HCT116 (cell line): ENCODE results near the gene P4HB. TPM values are rescaled to one million over a fixed set of nuclear protein-coding genes. Genes with fewer than 3 reads are reported as not detected.
A peak's percentile ranks its signal among the peaks of the same experiment; 100 is the strongest.

Experiments used
- ATAC-seq: fragments of 200-7000 bp; cut with Tn5 transposase; 2 replicates; pipeline ENCODE4 v1.9.1; 2020; ENCODE audit warnings: mild to moderate bottlenecking, moderate library complexity
- BruUV-seq: library from RNA; stranded (reverse); fragments of 400-500 nt; replicated peaks from 2 replicates; lab custom pipeline; 2021; lab: Mats Ljungman, UMichigan
- CTCF ChIA-PET: fragments of 300-600 bp; sonication (Branson Sonifier 250); formaldehyde crosslinking; loops from one replicate; lab custom pipeline; 2021; ENCODE audit warnings: antibody characterized with exemption; lab: Charles Lee
- POLR2A ChIA-PET: fragments of 300-600, 350-600 bp; sonication (Branson Sonifier 250); formaldehyde crosslinking; loops from one replicate; lab custom pipeline; 2021; ENCODE audit warnings: antibody characterized with exemption; lab: Charles Lee
- RAD21 ChIA-PET, 2 experiments: fragments of 300-600 bp; sonication (Branson Sonifier 250); formaldehyde crosslinking; loops; one replicate each; lab custom pipeline; 2023; ENCODE audit warnings: low total read pairs in 2 of 2; ENCODE audit not compliant: uncharacterized antibody in 2 of 2, unreplicated experiment in 2 of 2, low non-redundant PET in 1 of 2; lab: Charles Lee
- DNase-seq: peaks from one replicate; pipeline ENCODE4 v3.0.0-alpha.2; 2010; ENCODE audit warnings: low read depth, low spot score
- H2AFZ ChIP-seq: fragments of 200-600 bp; shearing (Covaris generic), sonication (generic); 2 replicates; pipeline ENCODE4 v1.6.1; 2017; ENCODE audit warnings: low read depth, mixed run types, mixed read lengths, antibody characterized with exemption, low read length; ENCODE audit not compliant: poor library complexity, severe bottlenecking
- H3K27ac ChIP-seq: 2 replicates; pipeline ENCODE4 v1.5.1; 2012; ENCODE audit warnings: low read depth, low read length
- H3K27me3 ChIP-seq: fragments of 200-600 bp; sonication (generic); 2 replicates; pipeline ENCODE4 v1.6.1; 2016; ENCODE audit warnings: mixed run types, low read length, mixed read lengths; ENCODE audit not compliant: insufficient read depth
- H3K36me3 ChIP-seq, 2 experiments: fragments of 200-500 bp in 1 of 2; fragments of 200-600 bp in 1 of 2; sonication (Bioruptor generic) in 1 of 2; sonication (generic) in 1 of 2; 2 replicates each; pipeline versions ENCODE4 v1.5.1 to v1.6.1; 2014 to 2016; ENCODE audit warnings: low read length in 2 of 2, inconsistent platforms in 1 of 2, mixed read lengths in 1 of 2, mixed run types in 1 of 2; ENCODE audit not compliant: insufficient read depth in 2 of 2, control insufficient read depth in 1 of 2
- H3K4me1 ChIP-seq, 2 experiments: fragments of 200-600 bp in 1 of 2; sonication (generic) in 1 of 2; 2 replicates each; pipeline versions ENCODE4 v1.5.1 to v1.6.1; 2012 to 2017; ENCODE audit warnings: low read length in 2 of 2, inconsistent platforms in 1 of 2, mild to moderate bottlenecking in 1 of 2, mixed read lengths in 1 of 2, mixed run types in 1 of 2, moderate library complexity in 1 of 2; ENCODE audit not compliant: insufficient read depth in 2 of 2, control insufficient read depth in 1 of 2
- H3K4me2 ChIP-seq: fragments of 200-600 bp; sonication (generic); 2 replicates; pipeline ENCODE4 v1.6.1; 2017; ENCODE audit warnings: mixed run types, low read length, mixed read lengths
- H3K4me3 ChIP-seq, 2 experiments: fragments of 200-600 bp in 1 of 2; sonication (generic) in 1 of 2; replicated peaks in 1 of 2; 2 replicates each; pipeline ENCODE4 v1.5.1; 2011 to 2016; ENCODE audit warnings: low read length in 2 of 2, control low read depth in 1 of 2, low read depth in 1 of 2, mild to moderate bottlenecking in 1 of 2, mixed read lengths in 1 of 2, mixed run types in 1 of 2
- H3K79me2 ChIP-seq: fragments of 200-600 bp; sonication (generic); 2 replicates; pipeline ENCODE4 v1.6.1; 2017; ENCODE audit warnings: mild to moderate bottlenecking, mixed run types, low read length, moderate library complexity, mixed read lengths; ENCODE audit not compliant: insufficient read depth
- H3K9ac ChIP-seq: fragments of 200-600 bp; sonication (generic); 2 replicates; pipeline ENCODE4 v1.6.1; 2016; ENCODE audit warnings: low read length, mixed read lengths
- H3K9me2 ChIP-seq: fragments of 200-600 bp; sonication (generic), shearing (Covaris generic); 2 replicates; pipeline ENCODE4 v1.6.1; 2017; ENCODE audit warnings: mixed run types, mild to moderate bottlenecking, moderate library complexity; ENCODE audit not compliant: insufficient read depth
- H3K9me3 ChIP-seq, 2 experiments: fragments of 200-500 bp in 1 of 2; fragments of 200-600 bp in 1 of 2; sonication (Bioruptor generic) in 1 of 2; sonication (generic) in 1 of 2; 2 replicates each; pipeline ENCODE4 v1.6.1; 2014 to 2017; ENCODE audit warnings: low read length in 2 of 2, mixed read lengths in 2 of 2, inconsistent platforms in 1 of 2, low read depth in 1 of 2, mild to moderate bottlenecking in 1 of 2, mixed run types in 1 of 2, moderate library complexity in 1 of 2; ENCODE audit not compliant: control insufficient read depth in 1 of 2, insufficient read depth in 1 of 2
- H4K20me1 ChIP-seq: fragments of 200-600 bp; sonication (generic), shearing (Covaris generic); 2 replicates; pipeline ENCODE4 v1.6.1; 2017; ENCODE audit warnings: mixed run types, mild to moderate bottlenecking, moderate library complexity; ENCODE audit not compliant: insufficient read depth
- CEBPB ChIP-seq: IDR thresholded peaks from 2 replicates; pipeline ENCODE4 v1.6.1; 2012; ENCODE audit warnings: low read depth
- EGR1 ChIP-seq: IDR thresholded peaks from 2 replicates; pipeline ENCODE4 v1.6.1; 2012; ENCODE audit warnings: low read depth
- ELF1 ChIP-seq: IDR thresholded peaks from 2 replicates; pipeline ENCODE4 v1.6.1; 2012; ENCODE audit warnings: low read depth, borderline replicate concordance
- EZH2 ChIP-seq: fragments of 200-600 bp; sonication (generic); IDR thresholded peaks from 2 replicates; pipeline ENCODE4 v1.6.1; 2017; ENCODE audit warnings: antibody characterized with exemption, mixed run types
- EZH2phosphoT487 ChIP-seq: fragments of 200-600 bp; IDR thresholded peaks from 2 replicates; pipeline ENCODE4 v1.6.1; 2018; ENCODE audit warnings: antibody characterized with exemption, borderline replicate concordance
- FOSL1 ChIP-seq: IDR thresholded peaks from 2 replicates; pipeline ENCODE4 v1.6.1; 2012; ENCODE audit warnings: low read depth
- JUND ChIP-seq: IDR thresholded peaks from 2 replicates; pipeline ENCODE4 v1.6.1; 2012
- POLR2A ChIP-seq: IDR thresholded peaks from 2 replicates; pipeline ENCODE4 v1.7.0; 2011; ENCODE audit warnings: borderline replicate concordance; ENCODE audit not compliant: insufficient read depth, insufficient read length; ENCODE audit errors: extremely low read depth
- POLR2AphosphoS5 ChIP-seq: IDR thresholded peaks from 2 replicates; pipeline ENCODE4 v1.6.1; 2011; ENCODE audit warnings: mild to moderate bottlenecking, low read depth, low read length, moderate library complexity
- SIN3A ChIP-seq: IDR thresholded peaks from 2 replicates; pipeline ENCODE4 v1.6.1; 2012; ENCODE audit warnings: low read depth
- SP1 ChIP-seq: IDR thresholded peaks from 2 replicates; pipeline ENCODE4 v1.6.1; 2012; ENCODE audit warnings: low read depth
- YY1 ChIP-seq: IDR thresholded peaks from 2 replicates; pipeline ENCODE4 v1.6.1; 2011; ENCODE audit warnings: low read length, low read depth, moderate library complexity, mild to moderate bottlenecking; ENCODE audit not compliant: insufficient replicate concordance; ENCODE audit errors: extremely low read depth
- ZNF274 ChIP-seq: fragments of 200-500 bp; sonication (Bioruptor generic); IDR thresholded peaks from 2 replicates; pipeline ENCODE4 v1.6.1; 2014; ENCODE audit warnings: mild to moderate bottlenecking, low read depth, low read length, inconsistent platforms
- intact Hi-C: fragments of 100-400 bp; cut with micrococcal nuclease; formaldehyde crosslinking; loops from 2 replicates; pipeline ENCODE4 v1.10.0; 2022
- total RNA-seq: library from RNA; stranded (reverse); gene quantifications from one replicate; pipeline ENCODE4 v1.2.1, GENCODE V29; 2021; ENCODE audit not compliant: unreplicated experiment
- TF ChIP-seq, protein P1 (sequence below): IDR thresholded peaks from 2 replicates; pipeline ENCODE4 v1.6.1; 2012
- TF ChIP-seq, protein P2 (sequence below), 3 experiments: fragments of 200-600 bp in 1 of 3; sonication (generic) in 1 of 3; IDR thresholded peaks in 2 of 3; conservative IDR thresholded peaks in 1 of 3; 2 replicates each; pipeline ENCODE4 v1.5.1; 2012 to 2017; ENCODE audit warnings: low read depth in 2 of 3, low read length in 2 of 3, antibody characterized with exemption in 1 of 3, borderline replicate concordance in 1 of 3, control low read depth in 1 of 3, mild to moderate bottlenecking in 1 of 3, mixed read lengths in 1 of 3, mixed run types in 1 of 3, moderate library complexity in 1 of 3; ENCODE audit not compliant: insufficient read depth in 1 of 3
- TF ChIP-seq, protein P3 (sequence below): IDR thresholded peaks from 2 replicates; pipeline ENCODE4 v1.6.1; 2011; ENCODE audit warnings: mild to moderate bottlenecking, low read length, moderate library complexity; ENCODE audit not compliant: insufficient replicate concordance; ENCODE audit errors: extremely low read depth
- TF ChIP-seq, protein P4 (sequence below): IDR thresholded peaks from 2 replicates; pipeline ENCODE4 v1.6.1; 2012; ENCODE audit warnings: low read depth
- TF ChIP-seq, protein P5 (sequence below): IDR thresholded peaks from 2 replicates; pipeline ENCODE4 v1.6.1; 2012

The P4HB gene
- total RNA-seq, 1 experiment from 2014 or later, result 1,043 TPM

GRCh38 chr17:81794074-81794476 lies 66.3 kb downstream of the P4HB start:
- POLR2A ChIA-PET, result no interaction called here
- DNase-seq, result no peak
- intact Hi-C loops, result no loop called here
- no TSS peak for BruUV-seq
- TF ChIP-seq EGR1 (no peak), POLR2A (no peak), SIN3A (no peak), YY1 (no peak), EZH2 (no peak), EZH2phosphoT487 (no peak), JUND (no peak), ELF1 (no peak), SP1 (no peak), CEBPB (no peak), POLR2AphosphoS5 (no peak), FOSL1 (no peak), ZNF274 (no peak)
- TF ChIP-seq, protein P1, sequence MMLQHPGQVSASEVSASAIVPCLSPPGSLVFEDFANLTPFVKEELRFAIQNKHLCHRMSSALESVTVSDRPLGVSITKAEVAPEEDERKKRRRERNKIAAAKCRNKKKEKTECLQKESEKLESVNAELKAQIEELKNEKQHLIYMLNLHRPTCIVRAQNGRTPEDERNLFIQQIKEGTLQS, result no peak
- TF ChIP-seq, protein P2, sequence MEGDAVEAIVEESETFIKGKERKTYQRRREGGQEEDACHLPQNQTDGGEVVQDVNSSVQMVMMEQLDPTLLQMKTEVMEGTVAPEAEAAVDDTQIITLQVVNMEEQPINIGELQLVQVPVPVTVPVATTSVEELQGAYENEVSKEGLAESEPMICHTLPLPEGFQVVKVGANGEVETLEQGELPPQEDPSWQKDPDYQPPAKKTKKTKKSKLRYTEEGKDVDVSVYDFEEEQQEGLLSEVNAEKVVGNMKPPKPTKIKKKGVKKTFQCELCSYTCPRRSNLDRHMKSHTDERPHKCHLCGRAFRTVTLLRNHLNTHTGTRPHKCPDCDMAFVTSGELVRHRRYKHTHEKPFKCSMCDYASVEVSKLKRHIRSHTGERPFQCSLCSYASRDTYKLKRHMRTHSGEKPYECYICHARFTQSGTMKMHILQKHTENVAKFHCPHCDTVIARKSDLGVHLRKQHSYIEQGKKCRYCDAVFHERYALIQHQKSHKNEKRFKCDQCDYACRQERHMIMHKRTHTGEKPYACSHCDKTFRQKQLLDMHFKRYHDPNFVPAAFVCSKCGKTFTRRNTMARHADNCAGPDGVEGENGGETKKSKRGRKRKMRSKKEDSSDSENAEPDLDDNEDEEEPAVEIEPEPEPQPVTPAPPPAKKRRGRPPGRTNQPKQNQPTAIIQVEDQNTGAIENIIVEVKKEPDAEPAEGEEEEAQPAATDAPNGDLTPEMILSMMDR (IDR thresholded peaks at IDR 0.05 in 2 of 3, conservative IDR thresholded peaks at IDR 0.05 in 1 of 3; ENCODE audit: borderline replicate concordance in 1 of 3, insufficient read depth in 1 of 3, low read depth in 2 of 3, low read length in 2 of 3), result no peak
- TF ChIP-seq, protein P3, sequence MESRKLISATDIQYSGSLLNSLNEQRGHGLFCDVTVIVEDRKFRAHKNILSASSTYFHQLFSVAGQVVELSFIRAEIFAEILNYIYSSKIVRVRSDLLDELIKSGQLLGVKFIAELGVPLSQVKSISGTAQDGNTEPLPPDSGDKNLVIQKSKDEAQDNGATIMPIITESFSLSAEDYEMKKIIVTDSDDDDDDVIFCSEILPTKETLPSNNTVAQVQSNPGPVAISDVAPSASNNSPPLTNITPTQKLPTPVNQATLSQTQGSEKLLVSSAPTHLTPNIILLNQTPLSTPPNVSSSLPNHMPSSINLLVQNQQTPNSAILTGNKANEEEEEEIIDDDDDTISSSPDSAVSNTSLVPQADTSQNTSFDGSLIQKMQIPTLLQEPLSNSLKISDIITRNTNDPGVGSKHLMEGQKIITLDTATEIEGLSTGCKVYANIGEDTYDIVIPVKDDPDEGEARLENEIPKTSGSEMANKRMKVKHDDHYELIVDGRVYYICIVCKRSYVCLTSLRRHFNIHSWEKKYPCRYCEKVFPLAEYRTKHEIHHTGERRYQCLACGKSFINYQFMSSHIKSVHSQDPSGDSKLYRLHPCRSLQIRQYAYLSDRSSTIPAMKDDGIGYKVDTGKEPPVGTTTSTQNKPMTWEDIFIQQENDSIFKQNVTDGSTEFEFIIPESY, result no peak
- TF ChIP-seq, protein P4, sequence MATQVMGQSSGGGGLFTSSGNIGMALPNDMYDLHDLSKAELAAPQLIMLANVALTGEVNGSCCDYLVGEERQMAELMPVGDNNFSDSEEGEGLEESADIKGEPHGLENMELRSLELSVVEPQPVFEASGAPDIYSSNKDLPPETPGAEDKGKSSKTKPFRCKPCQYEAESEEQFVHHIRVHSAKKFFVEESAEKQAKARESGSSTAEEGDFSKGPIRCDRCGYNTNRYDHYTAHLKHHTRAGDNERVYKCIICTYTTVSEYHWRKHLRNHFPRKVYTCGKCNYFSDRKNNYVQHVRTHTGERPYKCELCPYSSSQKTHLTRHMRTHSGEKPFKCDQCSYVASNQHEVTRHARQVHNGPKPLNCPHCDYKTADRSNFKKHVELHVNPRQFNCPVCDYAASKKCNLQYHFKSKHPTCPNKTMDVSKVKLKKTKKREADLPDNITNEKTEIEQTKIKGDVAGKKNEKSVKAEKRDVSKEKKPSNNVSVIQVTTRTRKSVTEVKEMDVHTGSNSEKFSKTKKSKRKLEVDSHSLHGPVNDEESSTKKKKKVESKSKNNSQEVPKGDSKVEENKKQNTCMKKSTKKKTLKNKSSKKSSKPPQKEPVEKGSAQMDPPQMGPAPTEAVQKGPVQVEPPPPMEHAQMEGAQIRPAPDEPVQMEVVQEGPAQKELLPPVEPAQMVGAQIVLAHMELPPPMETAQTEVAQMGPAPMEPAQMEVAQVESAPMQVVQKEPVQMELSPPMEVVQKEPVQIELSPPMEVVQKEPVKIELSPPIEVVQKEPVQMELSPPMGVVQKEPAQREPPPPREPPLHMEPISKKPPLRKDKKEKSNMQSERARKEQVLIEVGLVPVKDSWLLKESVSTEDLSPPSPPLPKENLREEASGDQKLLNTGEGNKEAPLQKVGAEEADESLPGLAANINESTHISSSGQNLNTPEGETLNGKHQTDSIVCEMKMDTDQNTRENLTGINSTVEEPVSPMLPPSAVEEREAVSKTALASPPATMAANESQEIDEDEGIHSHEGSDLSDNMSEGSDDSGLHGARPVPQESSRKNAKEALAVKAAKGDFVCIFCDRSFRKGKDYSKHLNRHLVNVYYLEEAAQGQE, result no peak
- TF ChIP-seq, protein P5, sequence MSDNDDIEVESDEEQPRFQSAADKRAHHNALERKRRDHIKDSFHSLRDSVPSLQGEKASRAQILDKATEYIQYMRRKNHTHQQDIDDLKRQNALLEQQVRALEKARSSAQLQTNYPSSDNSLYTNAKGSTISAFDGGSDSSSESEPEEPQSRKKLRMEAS, result no peak
- RAD21 ChIA-PET, result no interaction called here
- peak overlapping the region; percentile 38 for H3K4me2 ChIP-seq
- no peak overlapping the region for H3K4me3 ChIP-seq
- H3K36me3 ChIP-seq, result no peaks in the 10 kb centered on the region
- H3K9me2 ChIP-seq, result no peaks in the 10 kb centered on the region
- H2AFZ ChIP-seq, result peak overlapping the region; percentile 49
- no peak overlapping the region for H3K9ac ChIP-seq
- H3K79me2 ChIP-seq, result no peaks in the 10 kb centered on the region
- no peak overlapping the region for H3K27ac ChIP-seq
- H4K20me1 ChIP-seq, result no peaks in the 10 kb centered on the region
- no peak; the same call in 1 of the 2 replicates for ATAC-seq
- no peaks in the 10 kb centered on the region for H3K27me3 ChIP-seq
- H3K4me1 ChIP-seq, result peaks cover 5 to 18% of the 10 kb centered on the region in 2 experiments; a peak in 3 of 4 replicates
- CTCF ChIA-PET, result interaction anchor here (1.0 to 1.3 kb wide), 2 partner anchors 28 to 31 kb away, joined by 3 to 4 read pairs; no protein-coding TSS in a partner anchor
- peaks cover 0 to 9% of the 10 kb centered on the region in 2 experiments; a peak in 1 of 4 replicates for H3K9me3 ChIP-seq
